K562 (cell line): Measurements from ENCODE around the gene MLXIPL. TPM values are rescaled to one million over a fixed set of nuclear protein-coding genes. Genes with fewer than 3 reads are reported as not detected.

Source experiments
- CBFA2T3 ChIP-seq: fragments of 450-650 bp; IDR thresholded peaks from 2 replicates; pipeline ENCODE4 v1.6.1; 2017
- CEBPZ ChIP-seq: fragments of 150-350 bp; IDR thresholded peaks from 2 replicates; pipeline ENCODE4 v1.6.1; 2014; ENCODE audit warnings: low read depth, mild to moderate bottlenecking, low read length, borderline replicate concordance
- FOXK1 ChIP-seq: sonication (generic); formaldehyde crosslinking; IDR thresholded peaks from 2 replicates; pipeline ENCODE4 v1.8.0; 2022; ENCODE audit warnings: missing genetic modification reagents, mild to moderate bottlenecking, borderline replicate concordance
- FOXP1 ChIP-seq: sonication (generic); formaldehyde crosslinking; IDR thresholded peaks from 2 replicates; pipeline ENCODE4 v1.8.0; 2022; ENCODE audit warnings: mild to moderate bottlenecking, missing genetic modification reagents
- IRF9 ChIP-seq: fragments of 450-650 bp; IDR thresholded peaks from 2 replicates; pipeline ENCODE4 v1.6.1; 2016; ENCODE audit warnings: missing biosample characterization, missing genetic modification characterization
- MCM3 ChIP-seq: fragments of 450-650 bp; IDR thresholded peaks from 2 replicates; pipeline ENCODE4 v1.6.1; 2016
- NCOA6 ChIP-seq: fragments of 450-650 bp; IDR thresholded peaks from 2 replicates; pipeline ENCODE4 v1.6.1; 2017; ENCODE audit warnings: mild to moderate bottlenecking
- U2AF1 ChIP-seq: fragments of 200-400 bp; formaldehyde crosslinking; optimal IDR thresholded peaks from 2 replicates; pipeline ENCODE3; 2017; ENCODE audit warnings: mild to moderate bottlenecking, low read depth, low read length, moderate library complexity
- ZNF143 ChIP-seq: sonication (generic); formaldehyde crosslinking; IDR thresholded peaks from 2 replicates; pipeline ENCODE4 v1.9.0; 2022; ENCODE audit warnings: mild to moderate bottlenecking, missing genetic modification reagents
- ZNF146 ChIP-seq: IDR thresholded peaks from one replicate; pipeline ENCODE4 v1.6.1; 2018; ENCODE audit warnings: missing compliant biosample characterization; ENCODE audit not compliant: unreplicated experiment
- ZNF239 ChIP-seq: fragments of 250-450 bp; sonication (Bioruptor Pico); IDR thresholded peaks from 2 replicates; pipeline ENCODE4 v1.4.0; 2020; ENCODE audit warnings: mild to moderate bottlenecking
- ZNF24 ChIP-seq: fragments of 450-650 bp; IDR thresholded peaks from 2 replicates; pipeline ENCODE4 v1.6.1; 2016
- ZNF263 ChIP-seq: sonication (generic); formaldehyde crosslinking; IDR thresholded peaks from 2 replicates; pipeline ENCODE4 v1.8.0; 2022; ENCODE audit warnings: mild to moderate bottlenecking, missing genetic modification reagents, borderline replicate concordance
- ZNF280B ChIP-seq: fragments of 250-450 bp; sonication (Bioruptor Pico); IDR thresholded peaks from 2 replicates; pipeline ENCODE4 v1.5.1; 2021; ENCODE audit warnings: mild to moderate bottlenecking
- ZNF778 ChIP-seq: fragments of 450-650 bp; formaldehyde crosslinking; IDR thresholded peaks from 2 replicates; pipeline ENCODE4 v1.4.0; 2020; ENCODE audit warnings: mild to moderate bottlenecking, moderate library complexity
- polyA plus RNA-seq, 8 experiments: library from polyadenylated mRNA; depleted of rRNA in 4 of 8; stranded (reverse) in 5 of 8; unstranded in 3 of 8; fragments of >200 nt; fragmentation: Nextera tagmentation in 2 of 8; fragmentation: Illumina TruSeq in 1 of 8; extraction: Ambion mirVana in 2 of 8; extraction: Trizol in 1 of 8; gene quantifications; 2 replicates each; pipeline versions ENCODE4 v1.2.1 to v1.2.3, GENCODE V29; 2011 to 2014; ENCODE audit warnings: inconsistent platforms in 1 of 8, missing spikeins in 1 of 8
- total RNA-seq, 7 experiments: library from RNA; depleted of rRNA in 6 of 7; stranded (reverse); fragments of >200 nt in 6 of 7; fragmentation: Illumina TruSeq in 2 of 7; extraction: Trizol in 2 of 7; gene quantifications; 2 replicates each; pipeline versions ENCODE4 v1.2.1 to v1.2.3, GENCODE V29; 2011 to 2021; ENCODE audit warnings: low replicate concordance in 1 of 7
- TF ChIP-seq, protein P1 (sequence below): fragments of 250-450 bp; sonication (Bioruptor Pico); IDR thresholded peaks from 2 replicates; pipeline ENCODE4 v1.5.0; 2020; ENCODE audit warnings: mild to moderate bottlenecking
- TF ChIP-seq, protein P2 (sequence below): fragments of 250-450 bp; sonication (Bioruptor Pico); IDR thresholded peaks from 2 replicates; pipeline ENCODE4 v1.4.0; 2020; ENCODE audit warnings: mild to moderate bottlenecking, moderate library complexity

Gene MLXIPL
- total and polyA plus RNA-seq, 9 of the 15 experiments (the other 6 are each of a cell fraction or from before 2014, with no cell fraction given): 0.11 to 18.4 (median 1.4) TPM

- no peak for TF ChIP-seq CEBPZ
- no peak for TF ChIP-seq ZNF280B (CRISPR knock-in tag)
- peak; percentile 97 for TF ChIP-seq ZNF146 (CRISPR knock-in tag)
- TF ChIP-seq U2AF1: no peak
- TF ChIP-seq ZNF239 (CRISPR knock-in tag): no peak; the same call in 1 of the 2 replicates
- TF ChIP-seq CBFA2T3: peak; percentile 33
- no peak for TF ChIP-seq ZNF24
- TF ChIP-seq ZNF263: peak; percentile 80
- TF ChIP-seq, protein P1, sequence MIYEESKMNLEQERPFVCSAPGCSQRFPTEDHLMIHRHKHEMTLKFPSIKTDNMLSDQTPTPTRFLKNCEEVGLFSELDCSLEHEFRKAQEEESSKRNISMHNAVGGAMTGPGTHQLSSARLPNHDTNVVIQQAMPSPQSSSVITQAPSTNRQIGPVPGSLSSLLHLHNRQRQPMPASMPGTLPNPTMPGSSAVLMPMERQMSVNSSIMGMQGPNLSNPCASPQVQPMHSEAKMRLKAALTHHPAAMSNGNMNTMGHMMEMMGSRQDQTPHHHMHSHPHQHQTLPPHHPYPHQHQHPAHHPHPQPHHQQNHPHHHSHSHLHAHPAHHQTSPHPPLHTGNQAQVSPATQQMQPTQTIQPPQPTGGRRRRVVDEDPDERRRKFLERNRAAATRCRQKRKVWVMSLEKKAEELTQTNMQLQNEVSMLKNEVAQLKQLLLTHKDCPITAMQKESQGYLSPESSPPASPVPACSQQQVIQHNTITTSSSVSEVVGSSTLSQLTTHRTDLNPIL (CRISPR knock-in tag): no peak
- no peak for TF ChIP-seq ZNF778
- TF ChIP-seq IRF9: peak; percentile 58
- no peak; the same call in 1 of the 2 replicates for TF ChIP-seq ZNF143 (CRISPR knock-in tag)
- TF ChIP-seq FOXK1 (CRISPR knock-in tag): no peak
- TF ChIP-seq NCOA6: peak; percentile 47; the same call in 1 of the 2 replicates
- no peak for TF ChIP-seq MCM3
- peak; percentile 1; the same call in 1 of the 2 replicates for TF ChIP-seq FOXP1 (CRISPR knock-in tag)
- TF ChIP-seq, protein P2, sequence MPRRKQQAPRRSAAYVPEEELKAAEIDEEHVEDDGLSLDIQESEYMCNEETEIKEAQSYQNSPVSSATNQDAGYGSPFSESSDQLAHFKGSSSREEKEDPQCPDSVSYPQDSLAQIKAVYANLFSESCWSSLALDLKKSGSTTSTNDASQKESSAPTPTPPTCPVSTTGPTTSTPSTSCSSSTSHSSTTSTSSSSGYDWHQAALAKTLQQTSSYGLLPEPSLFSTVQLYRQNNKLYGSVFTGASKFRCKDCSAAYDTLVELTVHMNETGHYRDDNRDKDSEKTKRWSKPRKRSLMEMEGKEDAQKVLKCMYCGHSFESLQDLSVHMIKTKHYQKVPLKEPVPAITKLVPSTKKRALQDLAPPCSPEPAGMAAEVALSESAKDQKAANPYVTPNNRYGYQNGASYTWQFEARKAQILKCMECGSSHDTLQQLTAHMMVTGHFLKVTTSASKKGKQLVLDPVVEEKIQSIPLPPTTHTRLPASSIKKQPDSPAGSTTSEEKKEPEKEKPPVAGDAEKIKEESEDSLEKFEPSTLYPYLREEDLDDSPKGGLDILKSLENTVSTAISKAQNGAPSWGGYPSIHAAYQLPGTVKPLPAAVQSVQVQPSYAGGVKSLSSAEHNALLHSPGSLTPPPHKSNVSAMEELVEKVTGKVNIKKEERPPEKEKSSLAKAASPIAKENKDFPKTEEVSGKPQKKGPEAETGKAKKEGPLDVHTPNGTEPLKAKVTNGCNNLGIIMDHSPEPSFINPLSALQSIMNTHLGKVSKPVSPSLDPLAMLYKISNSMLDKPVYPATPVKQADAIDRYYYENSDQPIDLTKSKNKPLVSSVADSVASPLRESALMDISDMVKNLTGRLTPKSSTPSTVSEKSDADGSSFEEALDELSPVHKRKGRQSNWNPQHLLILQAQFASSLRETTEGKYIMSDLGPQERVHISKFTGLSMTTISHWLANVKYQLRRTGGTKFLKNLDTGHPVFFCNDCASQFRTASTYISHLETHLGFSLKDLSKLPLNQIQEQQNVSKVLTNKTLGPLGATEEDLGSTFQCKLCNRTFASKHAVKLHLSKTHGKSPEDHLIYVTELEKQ (CRISPR knock-in tag): 0 out of 2 replicates have a peak, but pooled peaks have one; percentile 11
Measured at GRCh38 chr7:73557397-73558257, 66.7 kb downstream of the MLXIPL start, which contains the start of gene BCL7B (continued).
